GM12801 (cell line): ENCODE data around the gene PSD2.

ENCODE experiments used
- CTCF ChIP-seq: IDR thresholded peaks from one replicate; pipeline ENCODE4 v1.5.1; 2011; ENCODE audit warnings: control low read depth; ENCODE audit not compliant: insufficient read length; ENCODE audit errors: extremely low read depth

PSD2 gene

GRCh38 chr5:139796061-139796806 lies 626 bp downstream of the PSD2 start:
- TF ChIP-seq CTCF: no peak

DNA sequence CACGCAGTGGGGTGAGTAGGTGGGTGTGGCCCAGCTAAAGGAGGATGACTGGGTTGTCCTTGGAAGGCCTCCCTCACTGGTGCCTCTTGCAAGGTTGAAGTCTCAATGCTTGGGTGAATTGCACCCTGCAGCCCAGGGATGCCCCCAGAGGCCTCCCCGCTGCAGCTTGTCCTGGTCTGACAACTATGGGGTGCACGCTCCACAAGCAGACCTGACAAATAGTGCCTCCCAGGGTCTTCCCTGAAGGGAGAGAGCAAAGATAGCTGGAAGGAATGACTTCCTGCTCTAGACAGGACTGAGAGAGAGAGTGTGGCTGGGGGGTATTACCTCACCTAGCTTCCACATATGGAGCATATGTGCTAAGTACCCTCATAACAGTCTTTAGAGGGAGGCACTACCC lies 1.7 kb downstream of the PSD2 start:
- no peak for TF ChIP-seq CTCF

DNA sequence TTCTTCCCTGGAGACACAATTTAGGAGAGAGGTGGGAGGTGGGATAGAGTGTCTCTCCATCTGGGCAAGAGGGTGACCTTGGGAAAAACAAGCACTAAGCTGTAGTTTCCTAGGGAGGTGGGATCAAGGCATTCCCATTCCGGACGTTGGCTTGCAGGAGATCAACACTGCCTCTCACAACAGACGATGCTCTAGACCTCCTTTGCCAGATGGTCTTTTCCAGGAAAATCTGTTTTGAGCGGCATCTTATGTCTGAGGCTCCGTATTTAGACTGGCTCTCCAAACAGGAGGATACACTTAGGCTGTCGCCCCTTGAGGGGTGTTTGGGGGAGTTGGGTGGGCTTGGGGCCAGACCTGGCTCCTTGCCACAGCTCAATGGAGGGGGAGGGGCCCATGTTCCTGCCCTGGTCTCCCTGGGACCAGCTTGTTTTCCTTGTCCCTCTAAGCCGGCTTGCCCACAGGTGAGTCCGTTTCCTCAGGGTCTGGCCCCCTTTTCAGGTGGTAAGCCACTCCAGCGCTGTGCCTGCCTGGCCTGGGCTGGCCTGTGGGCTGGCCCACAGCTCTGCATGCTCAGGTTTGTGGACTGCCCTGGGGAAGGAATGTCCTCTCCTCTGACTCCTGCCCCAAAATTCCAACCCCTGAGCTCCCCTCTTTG lies 2.4 kb downstream of the PSD2 start:
- TF ChIP-seq CTCF: no peak

- no peak for TF ChIP-seq CTCF
These were observed 3.3 kb downstream of the PSD2 start for GRCh38 chr5:139798883-139799282.

GRCh38 chr5:139799359-139799758 lies 3.8 kb downstream of the PSD2 start:
- no peak for TF ChIP-seq CTCF

DNA sequence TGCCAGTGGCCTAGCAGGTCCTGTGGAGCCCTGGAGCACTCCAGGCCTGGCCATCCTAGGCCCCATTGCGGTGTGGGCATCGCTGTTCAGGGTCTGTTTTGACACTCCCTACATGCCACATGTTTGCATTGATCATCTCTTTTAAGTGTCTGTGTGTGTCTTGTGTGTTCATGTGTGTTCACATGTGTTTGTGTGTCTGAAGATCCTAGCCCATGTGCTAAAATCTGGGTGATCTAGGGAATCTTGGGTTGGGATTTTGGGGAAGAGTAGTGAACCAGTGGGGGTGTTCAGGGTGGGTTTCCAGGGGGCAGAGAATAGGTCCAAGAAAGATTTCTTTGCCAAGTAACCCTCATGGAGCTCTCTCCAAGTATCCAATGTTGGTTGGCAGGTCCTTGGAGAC lies 8.4 kb downstream of the PSD2 start:
- TF ChIP-seq CTCF: no peak

- no peak for TF ChIP-seq CTCF
These were observed 9.3 kb downstream of the PSD2 start for GRCh38 chr5:139804800-139805397.
